SU-DHL-6 (cell line): ENCODE data around the gene REPS1.

Experiments used
- EZH2phosphoT487 ChIP-seq: fragments of 200-600 bp; sonication (generic), shearing (Covaris generic); conservative IDR thresholded peaks from 2 replicates; pipeline ENCODE4 v1.6.1; 2018; ENCODE audit warnings: mild to moderate bottlenecking, antibody characterized with exemption, low read length, moderate library complexity, mixed read lengths
- TF ChIP-seq, protein P1 (sequence below): fragments of 200-600 bp; sonication (generic); IDR thresholded peaks from one replicate; pipeline ENCODE4 v1.5.1; 2017; ENCODE audit warnings: antibody characterized with exemption, mild to moderate bottlenecking, low read length, moderate library complexity; ENCODE audit not compliant: insufficient read depth, poor library complexity, severe bottlenecking

DNA sequence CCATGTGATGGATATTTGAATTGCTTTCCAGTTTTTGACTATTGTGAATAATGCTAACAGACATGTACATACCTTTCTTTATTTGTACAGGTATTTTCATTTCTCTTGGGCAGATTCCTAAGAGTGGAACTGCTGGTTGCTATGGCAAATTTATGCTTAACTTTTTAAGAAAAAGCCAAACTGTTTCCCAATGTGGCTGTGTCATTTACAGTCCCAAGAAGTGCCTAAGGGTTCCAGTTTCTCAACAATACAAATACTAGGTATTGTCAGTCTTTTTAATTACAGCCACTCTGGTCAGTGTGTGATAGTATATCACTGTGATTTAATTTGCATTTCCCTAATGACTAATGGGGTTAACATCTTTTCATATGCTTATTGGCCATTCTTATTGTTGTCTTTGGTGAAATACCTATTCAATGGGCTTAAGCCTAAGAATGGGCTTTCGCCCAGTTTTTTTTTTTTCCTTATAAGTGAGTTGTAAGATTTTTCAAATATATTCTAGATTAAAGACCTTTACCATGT, 10.3 kb downstream of the REPS1 start:
- TF ChIP-seq, protein P1, sequence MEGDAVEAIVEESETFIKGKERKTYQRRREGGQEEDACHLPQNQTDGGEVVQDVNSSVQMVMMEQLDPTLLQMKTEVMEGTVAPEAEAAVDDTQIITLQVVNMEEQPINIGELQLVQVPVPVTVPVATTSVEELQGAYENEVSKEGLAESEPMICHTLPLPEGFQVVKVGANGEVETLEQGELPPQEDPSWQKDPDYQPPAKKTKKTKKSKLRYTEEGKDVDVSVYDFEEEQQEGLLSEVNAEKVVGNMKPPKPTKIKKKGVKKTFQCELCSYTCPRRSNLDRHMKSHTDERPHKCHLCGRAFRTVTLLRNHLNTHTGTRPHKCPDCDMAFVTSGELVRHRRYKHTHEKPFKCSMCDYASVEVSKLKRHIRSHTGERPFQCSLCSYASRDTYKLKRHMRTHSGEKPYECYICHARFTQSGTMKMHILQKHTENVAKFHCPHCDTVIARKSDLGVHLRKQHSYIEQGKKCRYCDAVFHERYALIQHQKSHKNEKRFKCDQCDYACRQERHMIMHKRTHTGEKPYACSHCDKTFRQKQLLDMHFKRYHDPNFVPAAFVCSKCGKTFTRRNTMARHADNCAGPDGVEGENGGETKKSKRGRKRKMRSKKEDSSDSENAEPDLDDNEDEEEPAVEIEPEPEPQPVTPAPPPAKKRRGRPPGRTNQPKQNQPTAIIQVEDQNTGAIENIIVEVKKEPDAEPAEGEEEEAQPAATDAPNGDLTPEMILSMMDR: no peak
- TF ChIP-seq EZH2phosphoT487: no peak
